Vagina (tissue), 2 donors: ENCODE results near the gene DICER1.

Experiments
- CTCF ChIP-seq, 3 experiments: fragments of 450-650 bp in 2 of 3; fragments of 200-600 bp in 1 of 3; sonication (generic) in 1 of 3; IDR thresholded peaks; one replicate each; pipeline ENCODE4 v1.5.1; 2017 to 2019; ENCODE audit warnings: antibody characterized with exemption in 3 of 3, mild to moderate bottlenecking in 2 of 3, moderate library complexity in 2 of 3
- POLR2A ChIP-seq, 2 donors: fragments of 450-650 bp; IDR thresholded peaks; one replicate each; pipeline ENCODE4 v1.6.1; 2017; ENCODE audit warnings: antibody characterized with exemption in 2 of 2, mild to moderate bottlenecking in 2 of 2, moderate library complexity in 2 of 2
- POLR2AphosphoS5 ChIP-seq, 2 donors: sonication (generic); formaldehyde crosslinking; IDR thresholded peaks; one replicate each; pipeline ENCODE4 v1.9.0; 2017; ENCODE audit warnings: antibody characterized with exemption in 2 of 2, mild to moderate bottlenecking in 2 of 2, low read depth in 1 of 2; ENCODE audit not compliant: insufficient read depth in 1 of 2

- no peak for TF ChIP-seq POLR2A (IDR thresholded peaks at IDR 0.05)
- TF ChIP-seq CTCF (IDR thresholded peaks at IDR 0.05): no peak
- no peak for TF ChIP-seq POLR2AphosphoS5 (IDR thresholded peaks at IDR 0.05; ENCODE audit: insufficient read depth in 1 of 2, low read depth in 1 of 2)
These were observed 55.3 kb downstream of the DICER1 start for GRCh38 chr14:95101736-95102679.
